ENCODE measurements around the gene PKHD1.

DNA sequence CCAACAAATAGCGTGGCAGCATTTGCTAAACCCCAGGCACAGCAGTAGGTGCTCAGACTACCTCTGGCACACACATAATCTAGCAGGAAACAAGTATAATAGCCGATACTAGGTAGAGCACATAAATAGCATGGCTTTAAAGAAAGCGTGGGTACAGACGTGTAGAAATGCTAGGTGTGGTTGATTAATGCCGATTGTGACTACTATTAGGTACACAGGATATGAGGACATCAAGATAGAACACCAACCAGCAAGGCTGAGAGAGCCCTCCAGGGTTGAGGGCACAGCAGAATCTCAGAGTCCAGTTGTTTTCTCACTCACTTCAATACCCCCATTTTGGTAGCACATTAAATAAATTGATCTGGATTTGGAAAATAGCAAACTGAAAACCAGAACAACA lies 100.5 kb downstream of the PKHD1 start:
- no peak for TF ChIP-seq POLR2AphosphoS5 (IDR thresholded peaks at IDR 0.05; ENCODE audit: borderline replicate concordance, low read depth, low read length)
- no peak for TF ChIP-seq EZH2 (IDR thresholded peaks at IDR 0.05)
- no peak for TF ChIP-seq FOXP2 (optimal IDR thresholded peaks at IDR 0.05; ENCODE audit: control extremely low read depth, extremely low read length, insufficient read depth)

Data from SK-N-MC (cell line).